Naive B cell (primary cell): ENCODE measurements around the gene C16orf87. TPM values are rescaled to one million over a fixed set of nuclear protein-coding genes. Genes with fewer than 3 reads are reported as not detected.
A peak's percentile ranks its signal among the peaks of the same experiment; 100 is the strongest.

Source experiments
- ATAC-seq, 2 donors: fragments of 150-1000 bp; cut with Tn5 transposase; 2 replicates each; pipeline ENCODE4 v1.10.0; 2021; ENCODE audit warnings: low read depth in 2 of 2, mild to moderate bottlenecking in 2 of 2, moderate library complexity in 2 of 2
- DNase-seq: peaks from one replicate; pipeline ENCODE4 v3.0.0; 2022
- H3K27ac Mint-ChIP-seq, 6 donors: one replicate each; pipeline ENCODE4 v1.8.0; 2020 to 2022; ENCODE audit warnings: mild to moderate bottlenecking in 6 of 6, mixed read lengths in 6 of 6, moderate library complexity in 5 of 6, inconsistent platforms in 2 of 6
- H3K27me3 Mint-ChIP-seq, 3 donors: one replicate each; pipeline ENCODE4 v1.8.0; 2021 to 2022; ENCODE audit warnings: mixed read lengths in 3 of 3, mild to moderate bottlenecking in 1 of 3
- H3K36me3 Mint-ChIP-seq, 2 donors: one replicate each; pipeline ENCODE4 v1.8.0; 2020 to 2022; ENCODE audit warnings: mixed read lengths in 2 of 2, inconsistent platforms in 1 of 2, mild to moderate bottlenecking in 1 of 2
- H3K4me1 Mint-ChIP-seq, 3 donors: one replicate each; pipeline ENCODE4 v1.8.0; 2020 to 2022; ENCODE audit warnings: mixed read lengths in 3 of 3, inconsistent platforms in 1 of 3, mild to moderate bottlenecking in 1 of 3, moderate library complexity in 1 of 3
- H3K4me3 Mint-ChIP-seq, 8 donors: one replicate each; pipeline ENCODE4 v1.8.0; 2020 to 2022; ENCODE audit warnings: mild to moderate bottlenecking in 8 of 8, mixed read lengths in 8 of 8, moderate library complexity in 8 of 8, inconsistent platforms in 2 of 8
- H3K9me3 Mint-ChIP-seq, 7 donors: one replicate each; pipeline ENCODE4 v1.8.0; 2020 to 2022; ENCODE audit warnings: mixed read lengths in 7 of 7, mild to moderate bottlenecking in 5 of 7, inconsistent platforms in 2 of 7, moderate library complexity in 1 of 7
- polyA plus RNA-seq, 6 donors: library from polyadenylated mRNA; unstranded; fragments of 300-500 nt; fragmentation: Illumina TruSeq; gene quantifications; one replicate each; pipeline ENCODE4 v1.2.3, GENCODE V29; 2021; ENCODE audit warnings: low read depth in 6 of 6

C16orf87 gene
- polyA plus RNA-seq, 6 donors from 2014 or later: 9.2 to 13.9 (median 11.9) TPM

DNA sequence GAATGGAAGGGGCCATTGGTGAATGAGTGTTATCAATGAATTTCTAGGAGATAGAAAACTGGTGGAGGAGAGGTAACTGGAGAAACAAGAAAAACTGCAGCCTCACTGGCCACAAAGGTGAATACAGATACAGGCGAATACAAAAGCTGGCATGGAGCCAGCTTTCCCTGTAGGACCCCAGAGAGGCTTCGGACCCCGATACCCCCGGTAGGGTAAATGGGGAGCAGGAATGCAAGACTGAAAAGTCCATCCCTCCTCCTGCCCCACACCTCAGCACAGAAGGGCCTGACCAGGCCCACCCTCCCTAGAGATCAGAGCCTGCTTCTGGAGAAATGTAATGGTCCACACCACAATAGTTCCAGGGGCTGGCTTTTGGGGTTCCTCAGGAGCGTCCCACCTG lies 78.0 kb downstream of the C16orf87 start:
- DNase-seq (no peak), ATAC-seq (no peak)
- no peaks in the 10 kb centered on the region for H3K27me3 Mint-ChIP-seq
- H3K36me3 Mint-ChIP-seq: no peaks in the 10 kb centered on the region
- no peak overlapping the region for H3K4me3 Mint-ChIP-seq
- no peaks in the 10 kb centered on the region for H3K9me3 Mint-ChIP-seq
- peak overlapping the region in 1 of 6 donors; percentile 70 for H3K27ac Mint-ChIP-seq
- peaks cover 14 to 24% (median 18%) of the 10 kb centered on the region in 3 donors for H3K4me1 Mint-ChIP-seq

DNA sequence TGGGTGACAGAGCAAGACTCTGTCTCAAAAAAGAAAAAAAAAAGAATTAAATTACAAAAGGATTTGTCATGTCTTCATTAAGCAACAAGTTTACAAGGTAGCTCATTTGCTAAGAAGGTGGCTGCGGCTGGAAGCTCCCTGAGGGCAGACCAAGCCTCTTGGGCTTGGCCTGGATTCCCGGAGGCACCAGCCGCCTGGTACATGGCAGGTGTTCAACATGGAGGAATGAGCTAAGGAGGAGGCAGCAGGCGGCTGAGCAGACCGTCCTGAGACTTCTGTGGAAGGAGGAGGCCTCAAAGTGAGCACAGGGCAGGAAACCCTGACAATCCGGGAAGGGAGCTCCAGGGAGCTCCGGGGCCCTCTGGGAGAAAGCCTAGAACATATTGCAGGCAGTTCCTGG lies 79.6 kb downstream of the C16orf87 start:
- no peak for DNase-seq
- Mint-ChIP-seq H3K36me3 (no peaks in the 10 kb centered on the region), H3K9me3 (no peaks in the 10 kb centered on the region), H3K4me3 (no peak overlapping the region), H3K27ac (peak overlapping the region in 3 of 6 donors; percentile 42 to 68 (median 42)), H3K27me3 (no peaks in the 10 kb centered on the region), H3K4me1 (peaks cover 14 to 24% (median 18%) of the 10 kb centered on the region in 3 donors)
- no peak for ATAC-seq

DNA sequence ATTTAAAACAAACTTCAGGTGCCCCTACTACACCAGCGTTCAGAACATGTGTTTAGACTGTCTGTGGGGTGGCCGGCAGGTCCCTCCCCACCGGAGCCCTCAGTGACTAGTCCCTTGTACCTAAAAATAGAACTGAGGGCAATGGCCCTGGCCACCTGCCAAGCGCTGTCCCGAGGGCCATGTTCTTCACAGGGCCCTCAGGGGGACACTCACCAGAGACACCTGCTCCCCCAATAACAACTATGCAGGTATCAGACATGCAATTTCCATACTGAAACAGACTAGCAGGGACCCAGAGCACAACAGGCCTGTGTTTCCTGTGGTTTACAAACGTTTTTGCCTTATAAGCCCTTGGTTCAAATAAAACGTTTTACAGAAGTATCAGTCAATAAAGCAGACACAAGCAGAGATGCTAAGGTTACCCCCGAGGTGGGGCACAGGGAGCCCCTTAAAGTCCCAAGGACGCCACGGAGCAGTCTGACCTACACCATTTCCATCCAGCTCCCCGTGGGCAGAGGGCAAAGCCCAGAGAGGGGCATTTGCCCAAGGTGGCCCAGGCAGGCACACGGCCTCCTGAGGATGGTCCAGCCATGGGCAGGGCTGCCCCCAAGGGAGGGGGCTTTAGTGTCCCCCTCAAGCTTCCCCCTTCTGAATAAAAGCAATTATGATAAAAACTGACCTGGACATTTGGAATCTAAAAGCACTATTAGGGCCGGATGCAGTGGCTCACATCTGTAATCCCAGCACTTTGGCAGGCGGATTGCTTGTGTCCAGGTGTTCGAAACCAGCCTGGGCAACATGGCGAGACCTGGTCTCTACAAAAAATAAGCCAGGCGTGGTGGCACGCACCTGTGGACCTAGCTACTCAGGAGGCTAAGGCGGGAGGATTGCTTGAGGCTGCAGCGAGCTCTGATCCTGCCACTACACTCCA lies 81.9 kb downstream of the C16orf87 start:
- ATAC-seq: no peak

DNA sequence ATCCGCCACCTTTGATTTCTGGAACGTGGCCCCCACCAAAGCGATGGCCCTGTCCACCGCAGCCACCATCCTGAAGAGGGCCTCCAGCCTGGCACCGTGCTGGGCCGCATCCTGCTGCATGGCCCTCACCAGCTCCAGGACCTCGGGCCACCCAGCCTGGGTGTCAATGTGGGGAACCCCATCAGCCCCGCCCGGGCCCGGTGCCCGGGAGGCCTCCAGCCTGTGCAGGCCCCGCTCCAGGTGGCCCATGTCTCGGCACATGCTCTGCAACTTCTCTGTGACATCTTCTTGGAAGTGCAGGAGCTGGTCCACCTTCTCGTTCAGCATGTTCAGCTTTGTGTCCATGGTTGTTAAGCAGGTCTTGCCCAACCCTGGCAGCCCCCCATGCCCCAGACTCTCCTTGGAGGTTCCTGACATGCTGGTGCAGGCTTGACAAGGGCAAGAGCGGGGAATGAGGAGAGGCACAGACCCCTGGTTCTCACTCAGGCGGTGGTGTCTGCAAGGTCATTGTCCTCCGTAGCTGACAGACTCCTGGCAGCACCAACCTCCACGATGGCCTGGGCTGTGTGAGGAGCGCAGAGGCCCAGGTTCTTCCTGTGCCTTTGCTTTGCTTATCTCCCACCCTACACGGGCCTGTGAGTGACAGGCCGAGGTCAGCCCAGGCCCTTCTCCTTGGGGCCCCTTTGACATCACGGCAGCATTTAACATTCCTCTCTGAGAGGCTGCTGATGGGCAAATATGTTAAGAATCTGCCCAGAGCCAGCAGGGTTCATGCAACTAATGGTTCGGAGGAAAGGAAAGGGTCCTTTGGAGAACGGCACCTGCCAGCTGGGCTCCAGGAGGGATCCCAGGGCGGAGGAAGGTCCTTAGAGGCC lies 83.0 kb downstream of the C16orf87 start, which contains the start of gene MYLK3:
MYLK3 (minus strand) TSS at position 568 of the 875 bp plus-strand sequence; CDS start at position 417, 151 bp downstream.
- H3K27me3 Mint-ChIP-seq: no peaks in the 10 kb centered on the region
- H3K36me3 Mint-ChIP-seq: no peaks in the 10 kb centered on the region
- DNase-seq (no peak), ATAC-seq (no peak)
- H3K4me1 Mint-ChIP-seq: peaks cover 18 to 25% (median 20%) of the 10 kb centered on the region in 3 donors
- peak within 1 kb of the TSS in 2 of 6 donors; percentile 47 to 50 for H3K27ac Mint-ChIP-seq
- no peaks in the 10 kb centered on the region for H3K9me3 Mint-ChIP-seq
- no peak within 1 kb of the TSS for H3K4me3 Mint-ChIP-seq

More for the DNA sequence above, 81.9 kb downstream of the C16orf87 start:
- no peaks in the 10 kb centered on the region for H3K27me3 Mint-ChIP-seq
- peaks cover 10 to 15% (median 12%) of the 10 kb centered on the region in 3 donors for H3K4me1 Mint-ChIP-seq
- no peaks in the 10 kb centered on the region for H3K9me3 Mint-ChIP-seq
- peak overlapping the region in 2 of 6 donors; percentile 47 to 50 for H3K27ac Mint-ChIP-seq
- H3K4me3 Mint-ChIP-seq: no peak overlapping the region
- DNase-seq: no peak
- no peaks in the 10 kb centered on the region for H3K36me3 Mint-ChIP-seq

DNA sequence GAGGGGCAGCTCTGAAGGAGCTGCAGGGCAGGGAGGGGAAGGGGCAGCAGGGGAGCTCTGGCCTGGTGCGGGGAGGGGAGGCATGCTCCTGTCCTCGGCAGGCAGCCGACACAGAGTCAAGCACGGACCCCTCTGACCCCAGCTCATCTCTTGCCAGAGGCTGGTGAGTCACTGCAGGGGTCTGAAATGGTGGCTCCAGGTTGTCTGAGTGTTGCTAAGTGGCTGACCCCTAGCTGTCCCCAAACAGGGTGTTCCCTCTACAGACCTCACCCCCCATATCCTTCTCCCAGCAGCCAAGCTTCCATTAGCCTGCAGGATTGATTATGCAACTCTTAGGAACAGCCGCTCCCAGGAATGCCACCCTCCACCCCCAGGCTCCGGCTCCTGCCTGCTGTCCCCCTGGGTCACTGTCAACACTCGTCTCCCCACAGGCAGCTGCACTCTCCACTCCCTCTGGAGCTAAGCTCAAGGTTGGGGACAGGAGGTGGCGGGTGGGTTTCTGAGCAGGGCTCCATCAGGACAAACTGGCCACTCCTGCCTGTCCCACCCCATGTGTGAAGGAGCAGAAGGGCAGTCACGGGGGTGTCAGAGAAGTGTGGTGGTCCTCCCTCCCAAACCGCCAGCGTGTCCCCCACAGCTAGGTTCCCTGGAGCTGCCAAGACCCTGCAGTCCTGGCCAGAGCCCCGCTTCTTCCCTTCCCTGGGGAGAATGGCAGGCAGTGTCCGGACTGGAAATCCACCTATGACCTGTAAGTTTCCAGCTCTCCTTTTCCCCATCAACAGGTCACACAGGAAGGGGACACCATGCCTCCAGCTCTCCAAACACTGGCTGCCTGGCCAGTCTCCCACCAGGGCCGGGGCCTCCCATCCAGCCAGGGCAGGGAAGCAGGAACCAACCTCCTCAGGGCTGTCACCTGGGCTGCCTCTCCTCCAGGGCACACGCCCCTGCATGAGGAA lies 83.9 kb downstream of the C16orf87 start:
- no peak overlapping the region for H3K4me3 Mint-ChIP-seq
- H3K36me3 Mint-ChIP-seq: no peaks in the 10 kb centered on the region
- no peaks in the 10 kb centered on the region for H3K9me3 Mint-ChIP-seq
- no peak overlapping the region for H3K27ac Mint-ChIP-seq
- DNase-seq: no peak
- no peak for ATAC-seq
- H3K27me3 Mint-ChIP-seq: no peaks in the 10 kb centered on the region
- H3K4me1 Mint-ChIP-seq: peaks cover 27 to 34% (median 29%) of the 10 kb centered on the region in 3 donors

Other genes starting within 250 kb of the C16orf87 start
- 1 to 10 TPM in 1 of 6 donors, under 1 TPM in 4, not detected in 1; 0.19 to 1.1 (median 0.53) TPM for gene SHCBP1, start 209.8 kb downstream of the C16orf87 start, polyA plus RNA-seq
- 100 to 1,000 TPM in 1 of 6 donors, 10 to 100 TPM in 5; 74.1 to 105 (median 95.4) TPM for gene VPS35, start 142.0 kb downstream of the C16orf87 start, polyA plus RNA-seq
- 1 to 10 TPM in 5 of 6 donors, under 1 TPM in 1; 0.71 to 7.8 (median 1.5) TPM for gene ORC6, start 141.5 kb downstream of the C16orf87 start, polyA plus RNA-seq
- gene MYLK3, start 82.8 kb downstream of the C16orf87 start, polyA plus RNA-seq: not detected
- 1 to 10 TPM; 1.4 to 3.5 (median 1.8) TPM for gene GPT2, start 53.2 kb upstream of the C16orf87 start, polyA plus RNA-seq
- 10 to 100 TPM; 43.2 to 80.8 (median 63.3) TPM for gene DNAJA2, start 142.5 kb upstream of the C16orf87 start, polyA plus RNA-seq